Keratinocyte (primary cell): Measurements from ENCODE around the gene CIPC. TPM values are rescaled to one million over a fixed set of nuclear protein-coding genes. Genes with fewer than 3 reads are reported as not detected.

Experiments used
- DNase-seq: peaks from one replicate; pipeline ENCODE4 v3.0.0-alpha.2; 2011; ENCODE audit warnings: low read depth, missing footprints, low spot score
- FAIRE-seq: peaks from 2 replicates; lab custom pipeline; 2011; peaks lifted over from hg19 to GRCh38; lab: Jason Lieb, UNC
- H2AFZ ChIP-seq: 2 replicates; pipeline ENCODE4 v1.6.0; 2012; ENCODE audit warnings: low read length, control low read depth, inconsistent platforms; ENCODE audit not compliant: control insufficient read depth
- H3K27ac ChIP-seq: 2 replicates; pipeline ENCODE4 v1.5.1; 2011; ENCODE audit warnings: low read length; ENCODE audit not compliant: control insufficient read depth, insufficient read depth
- H3K27me3 ChIP-seq: 3 replicates; pipeline ENCODE4 v1.6.0; 2011; ENCODE audit warnings: low read length; ENCODE audit not compliant: control insufficient read depth, insufficient read depth; ENCODE audit errors: extremely low read depth
- H3K36me3 ChIP-seq, 2 experiments: 2 replicates in 1 of 2; 3 replicates in 1 of 2; pipeline ENCODE4 v1.5.1; 2011; ENCODE audit warnings: low read length in 2 of 2, mild to moderate bottlenecking in 1 of 2; ENCODE audit not compliant: control insufficient read depth in 2 of 2, insufficient read depth in 2 of 2; ENCODE audit errors: extremely low read depth in 1 of 2
- H3K4me1 ChIP-seq: 3 replicates; pipeline ENCODE4 v1.5.1; 2011; ENCODE audit warnings: low read length; ENCODE audit not compliant: control insufficient read depth, insufficient read depth; ENCODE audit errors: extremely low read depth
- H3K4me2 ChIP-seq: 3 replicates; pipeline ENCODE4 v1.6.0; 2011; ENCODE audit warnings: low read depth, low read length; ENCODE audit not compliant: control insufficient read depth, insufficient read depth; ENCODE audit errors: extremely low read depth
- H3K4me3 ChIP-seq, 3 experiments: fragments of 200-600 bp in 1 of 3; sonication (generic) in 1 of 3; 2 replicates in 2 of 3; 3 replicates in 1 of 3; pipeline ENCODE4 v1.5.1; 2011 to 2016; ENCODE audit warnings: low read length in 3 of 3, mild to moderate bottlenecking in 3 of 3, control low read depth in 2 of 3, inconsistent platforms in 1 of 3, low read depth in 1 of 3, mixed read lengths in 1 of 3, mixed run types in 1 of 3, moderate library complexity in 1 of 3; ENCODE audit not compliant: control insufficient read depth in 2 of 3, insufficient read depth in 2 of 3; ENCODE audit errors: extremely low read depth in 1 of 3
- H3K79me2 ChIP-seq: 2 replicates; pipeline ENCODE4 v1.6.0; 2012; ENCODE audit warnings: low read length; ENCODE audit not compliant: control insufficient read depth, insufficient read depth
- H3K9ac ChIP-seq: 3 replicates; pipeline ENCODE4 v1.6.0; 2011; ENCODE audit warnings: low read length; ENCODE audit not compliant: control insufficient read depth, insufficient read depth; ENCODE audit errors: extremely low read depth
- H3K9me1 ChIP-seq: 3 replicates; pipeline ENCODE4 v1.6.0; 2011; ENCODE audit warnings: low read length; ENCODE audit not compliant: control insufficient read depth, insufficient read depth; ENCODE audit errors: extremely low read depth
- H3K9me3 ChIP-seq: 2 replicates; pipeline ENCODE4 v1.5.1; 2012; ENCODE audit warnings: low read depth, low read length; ENCODE audit not compliant: control insufficient read depth
- H4K20me1 ChIP-seq: 3 replicates; pipeline ENCODE4 v1.6.0; 2011; ENCODE audit warnings: low read length; ENCODE audit not compliant: control insufficient read depth, insufficient read depth; ENCODE audit errors: extremely low read depth
- EZH2 ChIP-seq: IDR thresholded peaks from one replicate; pipeline ENCODE4 v1.6.1; 2012; ENCODE audit warnings: inconsistent platforms, mild to moderate bottlenecking, low read length, moderate library complexity
- dilution Hi-C: fragments of 300-500 bp; cut with MboI; formaldehyde crosslinking; loops from one replicate; pipeline ENCODE4 v1.7.0; 2020; ENCODE audit warnings: low sequenced_read_pairs; ENCODE audit not compliant: extremely low pct_ligation_motif_present
- polyA plus RNA-seq, 5 experiments: library from polyadenylated mRNA; depleted of rRNA in 3 of 5; stranded (reverse) in 3 of 5; stranded (forward) in 1 of 5; unstranded in 1 of 5; fragments of >200 nt; gene quantifications; 1 replicate in 1 of 5; 2 replicates in 3 of 5; 3 replicates in 1 of 5; pipeline versions ENCODE4 v1.2.1 to v1.2.3, GENCODE V29; 2011 to 2012; ENCODE audit warnings: missing spikeins in 2 of 5, low read depth in 1 of 5, low replicate concordance in 1 of 5
- TF ChIP-seq, protein P1 (sequence below), 3 experiments: IDR thresholded peaks in 1 of 3; conservative IDR thresholded peaks in 1 of 3; optimal IDR thresholded peaks in 1 of 3; 2 replicates in 2 of 3; 3 replicates in 1 of 3; pipeline versions ENCODE3 to v1.5.1; 2011; ENCODE audit warnings: low read length in 3 of 3, mild to moderate bottlenecking in 3 of 3, moderate library complexity in 2 of 3, control low read depth in 1 of 3, inconsistent platforms in 1 of 3; ENCODE audit not compliant: insufficient read depth in 2 of 3; ENCODE audit errors: extremely low read depth in 1 of 3

Gene CIPC
- polyA plus RNA-seq, 1 donor (not counting 4 experiments of a cell fraction or from before 2014, with no cell fraction given) = 13.2 TPM

DNA sequence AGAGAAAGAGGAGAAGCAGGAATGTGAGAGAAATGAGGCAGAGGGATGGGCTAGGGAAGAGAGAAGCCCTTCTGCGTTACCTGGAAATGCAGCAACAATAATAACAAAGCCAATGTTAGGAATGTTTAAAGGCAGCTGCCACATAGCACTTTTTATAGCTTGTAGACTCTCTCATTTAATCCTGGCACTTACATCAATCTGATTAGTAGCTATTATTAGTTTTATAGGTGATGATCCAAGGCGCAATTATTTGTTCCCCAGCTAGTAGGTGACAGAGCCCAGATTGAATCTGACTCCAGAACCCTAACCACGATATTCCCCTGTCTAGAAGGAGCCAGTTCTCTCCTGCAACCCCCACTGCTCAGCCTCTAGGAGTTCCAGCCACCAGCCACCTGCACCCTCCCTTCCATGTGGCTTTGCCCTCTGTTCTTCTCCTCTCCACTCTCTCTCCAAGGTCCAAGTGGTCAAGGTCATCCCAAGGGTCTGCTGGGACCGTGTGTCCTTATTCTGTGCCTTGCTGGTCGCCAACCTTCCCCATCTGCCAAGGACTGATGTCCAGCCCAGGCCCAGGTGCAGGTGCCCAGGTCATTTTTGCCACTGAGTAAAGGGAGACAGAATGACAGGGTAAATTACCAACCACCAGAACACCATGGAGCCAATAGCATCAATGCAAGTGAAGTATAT lies 29.4 kb upstream of the CIPC start:
- no peaks in the 10 kb centered on the region for H3K79me2 ChIP-seq
- H3K9me1 ChIP-seq = no peaks in the 10 kb centered on the region
- DNase-seq (no peak), FAIRE-seq (no peak)
- H3K27me3 ChIP-seq = no peaks in the 10 kb centered on the region
- no peaks in the 10 kb centered on the region for H3K36me3 ChIP-seq
- no peak overlapping the region for H3K9ac ChIP-seq
- no peak overlapping the region for H3K4me3 ChIP-seq
- no peaks in the 10 kb centered on the region for H4K20me1 ChIP-seq
- dilution Hi-C loops = no loop called here
- TF ChIP-seq EZH2 = no peak
- TF ChIP-seq, protein P1, sequence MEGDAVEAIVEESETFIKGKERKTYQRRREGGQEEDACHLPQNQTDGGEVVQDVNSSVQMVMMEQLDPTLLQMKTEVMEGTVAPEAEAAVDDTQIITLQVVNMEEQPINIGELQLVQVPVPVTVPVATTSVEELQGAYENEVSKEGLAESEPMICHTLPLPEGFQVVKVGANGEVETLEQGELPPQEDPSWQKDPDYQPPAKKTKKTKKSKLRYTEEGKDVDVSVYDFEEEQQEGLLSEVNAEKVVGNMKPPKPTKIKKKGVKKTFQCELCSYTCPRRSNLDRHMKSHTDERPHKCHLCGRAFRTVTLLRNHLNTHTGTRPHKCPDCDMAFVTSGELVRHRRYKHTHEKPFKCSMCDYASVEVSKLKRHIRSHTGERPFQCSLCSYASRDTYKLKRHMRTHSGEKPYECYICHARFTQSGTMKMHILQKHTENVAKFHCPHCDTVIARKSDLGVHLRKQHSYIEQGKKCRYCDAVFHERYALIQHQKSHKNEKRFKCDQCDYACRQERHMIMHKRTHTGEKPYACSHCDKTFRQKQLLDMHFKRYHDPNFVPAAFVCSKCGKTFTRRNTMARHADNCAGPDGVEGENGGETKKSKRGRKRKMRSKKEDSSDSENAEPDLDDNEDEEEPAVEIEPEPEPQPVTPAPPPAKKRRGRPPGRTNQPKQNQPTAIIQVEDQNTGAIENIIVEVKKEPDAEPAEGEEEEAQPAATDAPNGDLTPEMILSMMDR (optimal IDR thresholded peaks at IDR 0.05 in 1 of 3, IDR thresholded peaks at IDR 0.05 in 1 of 3, conservative IDR thresholded peaks at IDR 0.05 in 1 of 3; ENCODE audit: extremely low read depth in 1 of 3, insufficient read depth in 2 of 3, low read length in 3 of 3) = no peak
- H3K27ac ChIP-seq = no peak overlapping the region
- H3K9me3 ChIP-seq = no peaks in the 10 kb centered on the region
- peak overlapping the region; percentile 26 for H2AFZ ChIP-seq
- H3K4me1 ChIP-seq = peaks cover 5% of the 10 kb centered on the region
- no peak overlapping the region for H3K4me2 ChIP-seq

DNA sequence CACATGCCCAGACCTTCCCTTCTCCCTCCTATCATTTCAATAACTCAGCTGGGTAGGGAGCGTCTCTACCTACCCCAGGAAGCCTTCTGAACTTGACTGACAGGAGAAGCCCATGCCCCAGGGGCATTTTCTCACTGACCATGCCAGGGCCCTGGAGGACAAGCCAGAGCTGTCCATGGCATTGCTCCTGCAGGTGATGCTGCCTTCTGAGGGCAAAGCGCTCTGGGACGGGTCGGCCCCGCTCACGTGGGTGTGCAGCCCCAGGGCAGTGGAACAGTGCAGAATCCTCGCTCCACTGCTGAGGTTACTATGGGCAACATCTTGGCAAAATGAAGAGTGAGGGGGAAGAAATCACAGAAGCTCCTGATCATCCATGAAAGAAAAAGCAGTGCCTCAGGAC lies 28.5 kb upstream of the CIPC start:
- Histone ChIP-seq H3K27me3 (no peaks in the 10 kb centered on the region), H2AFZ (no peak overlapping the region), H3K9ac (no peak overlapping the region), H3K79me2 (no peaks in the 10 kb centered on the region), H3K4me3 (no peak overlapping the region), H3K9me1 (no peaks in the 10 kb centered on the region), H3K4me1 (peaks cover 5% of the 10 kb centered on the region), H3K36me3 (no peaks in the 10 kb centered on the region), H3K27ac (no peak overlapping the region), H3K9me3 (no peaks in the 10 kb centered on the region), H4K20me1 (no peaks in the 10 kb centered on the region), H3K4me2 (no peak overlapping the region)
- DNase-seq (no peak), FAIRE-seq (no peak)
- TF ChIP-seq, protein P1 (optimal IDR thresholded peaks at IDR 0.05 in 1 of 3, IDR thresholded peaks at IDR 0.05 in 1 of 3, conservative IDR thresholded peaks at IDR 0.05 in 1 of 3; ENCODE audit: extremely low read depth in 1 of 3, insufficient read depth in 2 of 3, low read length in 3 of 3) = no peak
- TF ChIP-seq EZH2 = no peak
- dilution Hi-C loops = no loop called here
